CD4-positive, alpha-beta T cell treated with Interleukin-15 for 4 hours (primary cell): ENCODE measurements around the gene ARHGAP35.
A peak's percentile ranks its signal among the peaks of the same experiment; 100 is the strongest.
"Not testable (repeated sequence)": the region's sequence is repeated elsewhere in the genome, so short reads cannot be mapped to it uniquely, and the experiment has no call there.

Experiments
- DNase-seq: peaks from one replicate; pipeline ENCODE4 v3.0.0-alpha.2; 2020; ENCODE audit warnings: low spot score

ARHGAP35 gene

DNA sequence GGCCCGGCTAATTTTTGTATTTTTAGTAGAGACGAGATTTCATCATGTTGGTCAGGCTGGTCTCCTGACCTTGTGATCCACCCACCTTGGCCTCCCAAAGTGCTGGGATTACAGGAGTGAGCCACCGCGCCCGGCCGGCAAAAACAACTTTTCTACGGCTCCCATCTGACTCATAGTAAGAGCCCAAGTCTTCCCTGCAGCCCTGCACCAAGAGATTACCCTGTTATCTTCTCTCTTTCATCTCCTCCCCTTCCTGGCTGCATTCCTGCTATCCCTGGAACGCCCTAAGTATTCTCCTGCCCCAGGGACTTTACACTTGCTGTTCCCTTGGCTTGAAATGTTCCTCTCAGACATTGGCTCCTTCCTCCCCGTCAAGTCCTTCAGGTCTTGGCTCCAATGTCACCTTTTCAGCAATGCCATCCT, 16.7 kb upstream of the ARHGAP35 start:
- no peak for DNase-seq

GRCh38 chr19:46845959-46846459, 14.8 kb upstream of the ARHGAP35 start:
- no peak for DNase-seq

GRCh38 chr19:46847528-46847927, 13.3 kb upstream of the ARHGAP35 start:
- no peak for DNase-seq

DNA sequence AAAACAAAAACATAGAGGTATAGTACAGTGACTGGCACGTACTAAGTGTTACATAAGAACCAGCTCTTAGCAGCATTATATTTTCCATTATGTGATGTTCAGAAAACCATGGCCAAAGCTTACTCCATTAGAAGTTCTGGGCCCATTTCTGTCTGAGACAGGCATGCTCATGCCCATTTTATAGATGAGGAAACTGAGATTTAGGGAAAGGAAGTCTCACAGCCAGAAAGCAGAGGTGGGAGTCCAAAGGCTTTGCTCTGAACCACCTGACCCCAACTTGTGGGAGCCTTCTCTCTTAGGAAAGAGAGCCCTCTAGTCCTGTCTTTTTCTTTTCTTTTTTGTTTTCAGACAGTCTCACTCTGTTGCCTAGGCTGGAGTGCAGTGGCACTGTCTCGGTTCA, 12.4 kb upstream of the ARHGAP35 start:
- DNase-seq, result no peak

DNA sequence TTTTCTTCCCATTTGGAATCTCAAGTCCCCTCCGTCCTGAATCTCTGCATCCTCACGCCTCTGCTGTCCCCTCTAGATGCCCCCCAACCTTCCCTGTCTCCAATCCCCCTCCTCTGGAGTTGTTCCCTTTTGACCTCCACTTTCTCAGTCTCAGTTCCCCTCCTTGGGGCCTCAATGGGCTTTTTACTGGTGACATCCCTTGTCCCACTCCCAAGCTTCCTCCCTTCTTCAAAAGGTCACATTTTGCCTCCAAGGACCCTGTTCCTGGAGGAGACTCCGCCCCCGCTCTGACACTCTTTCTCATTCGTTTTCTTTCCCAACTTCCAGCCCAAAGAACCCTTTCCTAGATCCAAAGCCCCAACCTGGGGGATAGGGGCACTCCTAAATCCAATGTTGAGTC, 11.2 kb upstream of the ARHGAP35 start:
- no peak for DNase-seq

DNA sequence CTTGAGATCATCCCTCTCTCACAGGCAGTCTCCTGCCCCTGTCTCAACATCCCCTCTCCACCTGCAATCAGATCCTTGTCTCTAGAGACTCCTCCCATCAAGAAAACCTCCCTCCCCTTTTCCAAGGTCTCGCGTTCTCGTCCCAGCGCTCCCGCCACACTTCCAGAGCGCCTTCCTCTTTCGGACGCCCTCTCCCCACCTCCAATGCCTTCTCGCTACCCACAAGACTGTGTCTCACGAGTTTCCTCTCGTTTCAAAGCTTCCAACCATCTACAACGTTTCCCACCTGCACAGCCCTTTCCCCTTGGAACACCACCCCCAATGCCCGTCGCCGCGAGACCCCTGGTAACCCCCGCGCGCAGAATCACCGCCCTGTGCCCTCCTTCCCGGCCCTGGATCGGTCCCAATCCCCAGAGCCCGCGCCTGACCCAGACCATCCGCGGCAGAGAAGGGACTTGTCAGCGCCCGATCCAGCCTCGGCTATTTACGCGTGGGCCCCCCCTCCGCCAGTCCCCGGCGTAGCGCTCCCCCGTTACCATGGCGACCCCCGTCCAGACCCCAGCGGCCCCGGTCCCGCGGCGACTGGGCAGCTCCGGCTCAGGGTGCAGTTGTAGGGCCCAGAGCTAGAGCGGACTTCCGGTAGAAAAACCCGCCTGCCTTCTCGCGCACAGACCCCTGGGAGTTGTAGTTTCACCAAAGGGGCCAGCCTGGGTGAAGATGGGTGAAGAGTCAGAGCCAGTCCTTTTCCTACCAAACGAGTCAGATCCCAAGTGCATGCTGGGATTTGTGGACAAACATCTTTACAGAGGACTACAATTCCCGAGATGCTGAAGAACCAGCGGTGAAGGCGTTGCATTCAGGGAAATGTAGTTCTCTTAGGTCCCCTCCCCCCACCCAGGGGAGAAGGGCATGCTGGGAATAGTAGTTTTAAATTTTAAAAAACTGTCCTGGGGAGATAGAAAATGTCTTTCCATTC, 10.3 kb upstream of the ARHGAP35 start, which contains the start of gene AP2S1:
AP2S1 (minus strand) TSS at position 619 of the 976 bp plus-strand sequence; CDS start at position 539, 80 bp downstream.
- peak; percentile 95 for DNase-seq

DNA sequence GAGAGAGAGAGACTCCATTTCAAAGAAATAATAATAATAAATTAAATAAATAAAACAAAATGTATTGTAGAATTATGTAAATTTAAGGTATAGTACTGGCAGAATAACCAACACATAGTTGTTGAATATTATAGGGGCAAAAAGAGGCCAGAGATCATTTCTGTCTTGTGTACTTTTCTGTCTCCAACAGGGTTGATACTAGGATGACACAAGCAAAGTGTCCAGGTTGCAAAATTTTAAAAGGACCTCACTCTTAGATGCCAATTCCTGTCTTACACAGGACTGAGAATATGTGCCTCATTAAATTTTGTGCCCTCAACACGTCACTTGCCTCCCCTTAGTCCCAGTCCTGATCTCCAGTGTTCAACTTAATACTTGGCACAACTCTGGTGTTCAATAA, 8.0 kb upstream of the ARHGAP35 start:
- no peak for DNase-seq

DNA sequence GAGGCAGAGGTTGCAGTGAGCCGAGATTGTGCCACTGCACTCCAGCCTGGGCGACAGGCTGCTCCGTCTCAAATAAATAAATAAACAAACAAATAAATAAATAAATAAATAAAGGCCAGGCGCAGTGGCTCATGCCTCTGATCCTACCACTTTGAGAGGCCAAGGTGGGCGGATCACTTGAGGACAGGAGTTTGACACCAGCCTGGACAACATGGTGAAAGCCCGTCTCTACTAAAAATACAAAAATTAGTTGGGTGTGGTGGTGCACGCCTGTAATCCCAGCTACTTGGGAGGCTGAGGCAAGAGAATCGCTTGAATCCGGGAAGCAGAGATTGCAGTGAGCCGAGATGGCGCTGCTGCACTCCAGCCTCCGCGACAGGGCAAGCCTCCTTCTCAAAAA, 6.1 kb upstream of the ARHGAP35 start:
- DNase-seq, result not testable (repeated sequence)

DNA sequence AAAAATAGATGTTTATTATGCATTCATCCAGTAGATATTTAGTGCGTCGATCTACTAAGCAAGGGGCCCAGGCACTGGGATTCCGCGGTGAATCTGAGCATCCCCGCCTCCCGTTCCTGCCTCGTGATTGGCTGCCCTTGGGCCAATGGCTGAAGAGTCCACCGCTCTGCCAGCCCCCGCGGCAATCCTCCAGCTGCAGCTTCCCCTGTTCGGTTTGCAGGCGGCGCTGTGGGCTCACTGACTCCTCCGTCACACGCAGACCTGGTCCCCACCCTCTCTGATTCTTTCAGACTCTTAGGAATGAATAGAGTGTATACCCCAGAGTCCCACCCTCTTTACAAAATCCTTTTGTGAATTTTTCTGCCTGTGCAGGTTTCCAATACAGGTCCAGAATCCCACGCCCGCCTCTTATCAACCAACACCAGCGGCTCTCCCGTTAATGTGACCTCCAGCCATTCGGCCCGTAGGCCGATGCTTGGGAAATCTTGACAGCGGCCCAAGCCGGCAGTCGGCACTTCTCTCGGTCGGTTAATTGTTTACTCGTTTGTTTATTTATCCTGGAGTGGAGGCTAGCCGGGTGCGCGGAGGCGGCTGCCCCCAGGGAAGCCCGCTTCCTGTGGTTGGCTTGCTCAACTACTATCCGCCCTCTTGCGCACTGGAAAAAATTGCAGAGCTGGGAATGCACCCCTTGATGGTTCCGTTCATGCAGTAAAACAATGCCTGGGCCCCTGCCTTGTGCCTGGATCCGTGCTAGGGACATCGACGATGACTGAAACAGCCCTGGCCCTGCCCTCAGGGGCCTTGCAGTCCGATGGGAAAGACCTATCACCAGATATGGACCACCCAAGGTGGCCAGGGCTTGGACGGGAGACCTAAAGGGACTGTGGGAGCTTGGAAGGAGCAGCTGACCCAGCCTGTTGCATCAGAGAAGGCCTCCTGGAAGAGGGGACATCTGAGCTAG, 4.5 kb upstream of the ARHGAP35 start:
- peak; percentile 93 for DNase-seq

DNA sequence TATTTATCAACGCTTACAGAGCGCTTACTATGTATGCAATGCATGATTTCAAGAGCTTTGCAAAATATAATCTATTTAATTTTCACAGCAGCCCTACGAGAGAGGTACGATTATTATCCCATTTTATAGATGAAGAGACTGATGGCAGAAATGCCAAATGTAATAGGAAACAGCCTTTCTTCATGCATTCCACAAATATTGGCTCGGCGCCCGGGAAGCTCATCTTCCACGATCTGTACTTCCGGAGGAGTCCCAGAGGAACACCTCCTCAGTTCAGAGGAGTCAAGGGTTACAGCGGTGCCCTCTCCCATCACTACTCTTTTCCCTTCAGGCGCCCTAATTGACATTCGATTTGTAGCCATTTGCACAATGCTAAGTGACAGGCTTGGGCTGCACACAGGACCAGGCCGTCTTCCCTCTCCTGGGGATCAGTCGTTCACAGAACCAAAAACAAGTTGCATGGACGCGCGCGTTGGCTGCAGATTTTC, 1.1 kb upstream of the ARHGAP35 start:
- no peak for DNase-seq

- peak; percentile 93 for DNase-seq
Measured at GRCh38 chr19:46860125-46860845, 512 bp upstream of the ARHGAP35 start.

DNA sequence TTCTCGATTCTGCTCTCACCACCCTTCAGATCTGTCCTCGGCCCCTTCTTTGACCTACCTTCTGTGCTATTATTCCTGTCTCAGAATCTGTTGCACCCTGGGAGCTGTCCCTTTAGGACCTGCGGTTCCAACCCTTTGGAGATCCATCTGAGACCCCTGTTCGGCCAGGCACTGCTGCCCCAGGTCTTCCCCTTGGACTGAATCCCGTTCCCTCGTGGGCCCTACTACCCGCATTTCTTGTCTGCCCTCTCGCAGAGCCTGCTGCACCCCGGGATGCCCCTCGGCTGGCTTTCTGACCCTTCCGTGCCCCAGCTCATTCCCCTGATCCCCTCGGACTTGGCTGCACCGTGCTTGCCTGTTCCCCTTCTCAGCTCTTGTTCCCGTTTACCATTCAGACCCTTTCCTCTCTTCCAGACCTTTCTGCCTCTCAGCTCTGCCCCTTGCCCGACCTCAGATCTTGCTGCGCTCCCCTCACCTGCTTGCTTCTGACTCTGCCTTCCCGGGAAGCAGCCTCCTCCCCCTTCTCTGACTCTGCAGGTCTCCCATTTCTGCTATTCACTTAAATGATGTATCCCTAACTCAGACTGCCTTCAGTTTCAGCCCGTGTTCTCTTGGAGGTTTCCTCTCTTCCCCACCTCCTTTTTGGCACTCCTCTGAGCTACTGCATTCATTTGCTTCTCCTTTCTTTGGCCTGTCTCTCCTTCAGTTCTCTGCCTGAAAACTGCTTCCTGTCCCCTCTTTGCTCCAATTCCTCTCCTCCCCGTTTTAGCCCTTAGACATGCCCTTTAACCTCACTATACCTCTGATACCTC, 1.1 kb downstream of the ARHGAP35 start:
- no peak for DNase-seq

DNA sequence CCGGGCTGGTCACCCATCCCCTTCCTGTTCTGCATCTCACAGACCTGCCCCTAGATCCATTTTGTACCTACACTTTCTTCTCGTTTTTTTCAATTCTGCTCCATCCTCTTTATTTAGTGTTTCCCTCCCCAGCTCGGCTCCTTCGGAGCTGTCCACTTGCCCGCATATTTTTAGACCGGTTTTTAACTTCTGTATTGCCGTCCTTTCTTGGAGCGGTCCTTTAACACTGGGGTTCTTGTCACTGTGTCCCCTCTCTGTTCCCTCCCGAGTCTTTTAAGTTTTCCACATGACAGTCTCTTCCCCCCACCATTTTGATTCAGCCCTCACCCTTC, 1.7 kb downstream of the ARHGAP35 start:
- DNase-seq, result no peak

- DNase-seq, result no peak
Measured at GRCh38 chr19:46862974-46863632, 2.3 kb downstream of the ARHGAP35 start.

DNA sequence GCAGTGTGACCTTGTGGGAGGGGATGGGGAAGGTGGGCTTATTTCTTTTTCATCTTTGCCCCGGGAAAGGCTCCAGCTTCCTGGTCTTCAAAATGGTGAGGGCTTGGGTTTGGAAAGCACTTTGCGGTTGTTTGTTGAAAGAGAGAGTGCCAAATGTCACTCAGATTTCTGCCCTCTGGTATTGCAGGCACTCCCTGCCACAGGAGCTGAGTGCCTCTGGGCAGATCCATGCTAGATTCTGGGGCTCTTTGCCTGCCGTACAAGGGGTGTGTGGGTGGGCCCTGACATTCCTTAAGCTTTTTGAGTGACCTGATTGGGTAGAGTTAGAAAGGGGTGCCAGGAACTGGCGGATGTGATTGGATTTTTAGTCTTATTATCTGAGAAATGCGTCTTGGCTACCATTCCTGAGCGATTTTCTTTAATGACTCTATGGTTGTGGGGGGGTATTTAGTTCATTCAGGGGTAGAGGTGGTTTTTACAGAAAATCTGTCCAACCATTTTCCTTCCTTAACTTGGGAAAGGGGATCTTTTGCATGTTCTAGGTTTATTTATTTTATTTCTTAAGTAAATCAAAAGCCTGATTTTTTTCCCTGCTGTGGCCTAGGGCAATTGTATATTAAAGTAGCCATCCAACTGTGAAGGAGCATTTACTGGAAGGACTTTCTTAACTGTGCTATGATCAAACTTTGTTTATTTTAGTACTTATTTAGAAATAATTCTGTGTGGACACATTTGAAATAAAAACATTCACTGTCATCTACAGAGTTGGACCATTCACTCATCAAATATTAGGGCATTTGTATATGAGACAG, 3.2 kb downstream of the ARHGAP35 start:
- no peak for DNase-seq

DNA sequence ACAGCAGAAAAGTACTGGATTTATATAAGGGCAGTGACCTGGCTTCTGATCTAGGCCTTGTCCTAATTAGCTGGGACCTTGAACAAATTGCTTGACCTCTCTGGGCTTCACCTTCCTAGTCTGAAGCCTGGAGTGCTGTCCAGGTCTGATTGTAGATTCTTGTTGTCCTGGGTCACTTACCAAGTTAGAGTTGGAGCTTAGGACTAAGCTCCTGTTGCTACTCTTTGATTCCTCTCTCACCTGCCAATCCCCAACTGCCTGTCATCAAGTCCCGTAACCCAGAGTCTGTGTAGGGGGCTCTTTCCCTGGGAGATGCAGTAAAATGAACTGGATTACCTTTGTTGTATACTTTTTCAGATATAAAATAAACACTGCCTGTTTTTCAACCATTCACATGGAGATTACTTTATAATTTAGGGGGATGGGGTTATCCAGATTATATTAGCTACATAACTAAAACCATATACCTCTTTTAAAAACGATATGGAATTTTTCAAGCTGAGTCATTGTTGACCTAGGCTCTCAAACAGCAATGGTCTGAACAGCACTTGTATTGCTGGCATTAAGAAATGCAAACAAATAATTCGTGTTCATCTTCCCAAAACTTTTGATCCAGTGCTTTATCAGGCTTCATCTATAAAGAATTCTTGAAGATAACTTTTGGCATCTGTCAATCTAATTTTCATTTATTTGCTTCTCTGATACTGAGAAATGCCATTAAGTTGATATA, 5.8 kb downstream of the ARHGAP35 start:
- DNase-seq, result no peak

DNA sequence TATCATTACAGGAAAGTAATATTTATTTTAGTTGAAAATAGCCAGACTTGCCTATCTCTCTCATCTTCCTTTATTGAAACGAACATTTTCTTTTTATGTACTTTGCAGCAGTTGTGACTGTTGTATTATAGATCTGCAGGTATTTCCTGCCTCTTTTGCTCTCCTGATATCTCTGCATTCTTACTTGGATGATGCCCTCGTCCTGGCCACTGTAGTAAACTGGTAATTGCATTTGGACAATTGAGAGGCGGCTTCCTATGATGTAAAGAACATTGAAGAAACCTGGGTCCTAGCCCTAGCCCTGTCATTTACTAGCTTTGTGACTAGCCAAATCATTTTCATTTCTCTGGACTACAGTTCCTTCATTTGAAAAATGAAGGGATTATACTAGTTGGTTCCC, 6.4 kb downstream of the ARHGAP35 start:
- DNase-seq, result no peak

- DNase-seq, result no peak
Measured at GRCh38 chr19:46868025-46868802, 7.4 kb downstream of the ARHGAP35 start.
